Renal cortex interstitium (tissue), 11 donors: Measurements from ENCODE around the gene CXXC1. TPM values are rescaled to one million over a fixed set of nuclear protein-coding genes. Genes with fewer than 3 reads are reported as not detected.

ENCODE experiments used
- DNase-seq, 11 donors: peaks; one replicate each; pipeline ENCODE4 v3.0.0-alpha.2; 2013; ENCODE audit warnings: low read depth in 9 of 11, low spot score in 4 of 11; ENCODE audit errors: extremely low read depth in 1 of 11
- polyA plus RNA-seq, 3 donors: library from polyadenylated mRNA; unstranded; fragments of 120-200 nt; gene quantifications; one replicate each; pipeline ENCODE4 v1.2.1, GENCODE V29; 2013; ENCODE audit not compliant: insufficient read length in 3 of 3

CXXC1 gene
- polyA plus RNA-seq, 3 donors, result 60.1 to 89.4 (median 79.5) TPM

DNA sequence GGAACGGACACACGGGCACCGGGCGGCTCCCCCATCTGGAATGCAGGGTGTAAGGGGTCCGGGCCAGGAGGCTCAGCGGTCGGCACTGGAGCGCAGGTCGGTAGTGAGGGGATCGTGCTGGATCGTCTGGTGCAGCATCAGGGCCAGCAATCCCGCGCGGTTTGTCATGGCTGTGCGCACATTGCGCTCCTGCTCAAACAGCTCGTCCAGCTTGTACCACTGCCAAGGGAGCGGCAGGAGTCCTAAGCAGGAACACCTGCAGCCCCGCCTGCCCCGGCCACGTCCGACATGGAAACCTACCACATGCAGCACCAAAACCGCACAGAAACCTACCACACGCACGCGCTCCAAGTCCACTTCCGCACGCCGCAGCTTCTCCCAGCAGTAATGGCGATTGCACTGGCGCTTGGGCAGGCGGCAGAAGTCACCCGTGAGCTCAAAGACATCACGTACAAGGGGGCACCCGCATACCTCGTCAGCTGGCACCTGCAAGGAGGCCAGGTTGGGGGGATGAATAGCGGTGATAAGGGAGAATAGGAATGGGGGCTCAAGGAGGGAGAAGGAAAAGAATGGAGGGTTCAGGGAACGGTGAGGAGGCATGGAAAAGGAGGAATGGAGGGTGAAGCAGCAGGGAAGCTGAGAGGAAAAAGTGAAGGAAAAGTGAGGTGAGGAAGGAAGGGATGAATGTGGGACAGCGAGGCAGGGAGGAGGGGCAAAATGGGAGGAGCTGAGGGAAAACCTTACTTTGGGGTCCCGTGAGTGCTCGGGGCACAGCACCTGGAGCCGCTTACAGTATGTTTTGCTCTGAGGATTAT lies 4.8 kb downstream of the CXXC1 start:
- DNase-seq, result no peak

GRCh38 chr18:50281972-50282520 lies 5.4 kb downstream of the CXXC1 start:
- no peak for DNase-seq

DNA sequence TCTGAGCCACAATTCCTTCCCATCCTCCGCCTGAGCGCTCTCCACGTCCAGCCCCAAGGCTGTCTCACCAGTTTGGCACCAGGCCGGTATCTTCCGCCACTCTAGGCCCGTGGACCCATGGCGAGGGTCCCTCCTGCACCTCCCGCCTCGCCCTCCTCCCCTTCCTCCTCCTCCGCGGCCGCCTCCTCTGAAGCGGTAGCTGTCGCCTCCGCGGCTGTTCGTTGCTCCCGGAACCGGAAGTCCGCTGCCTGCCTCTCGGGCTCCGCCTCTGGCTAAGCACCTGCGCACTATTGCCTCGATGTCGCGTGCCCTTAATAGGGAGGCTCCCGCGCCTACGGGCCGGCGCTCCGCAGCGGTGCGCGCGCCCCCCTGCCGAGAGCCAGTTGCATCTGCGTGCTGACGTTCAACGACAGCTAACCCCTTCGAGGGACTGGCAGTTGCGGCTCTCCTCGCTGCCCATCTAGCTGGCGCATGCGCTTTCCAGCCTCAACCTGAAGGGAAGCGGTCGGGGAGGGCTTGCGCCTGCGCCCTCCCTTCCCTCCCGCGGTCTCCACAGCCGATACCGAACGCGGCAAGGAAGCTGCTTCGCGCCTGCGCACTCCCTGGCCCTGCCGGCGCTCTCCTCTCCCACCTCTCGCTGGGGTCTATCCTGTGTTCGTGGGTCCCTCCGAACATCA lies 6.1 kb downstream of the CXXC1 start, which contains the start of gene MBD1:
MBD1 (minus strand) TSS at position 229 of the 677 bp plus-strand sequence. CDS start 1,531 bp downstream, outside the sequence.
- DNase-seq, result peak; percentile 92 to 98 (median 97)

- no peak for DNase-seq
These were observed 6.7 kb downstream of the CXXC1 start for GRCh38 chr18:50280707-50281294.

DNA sequence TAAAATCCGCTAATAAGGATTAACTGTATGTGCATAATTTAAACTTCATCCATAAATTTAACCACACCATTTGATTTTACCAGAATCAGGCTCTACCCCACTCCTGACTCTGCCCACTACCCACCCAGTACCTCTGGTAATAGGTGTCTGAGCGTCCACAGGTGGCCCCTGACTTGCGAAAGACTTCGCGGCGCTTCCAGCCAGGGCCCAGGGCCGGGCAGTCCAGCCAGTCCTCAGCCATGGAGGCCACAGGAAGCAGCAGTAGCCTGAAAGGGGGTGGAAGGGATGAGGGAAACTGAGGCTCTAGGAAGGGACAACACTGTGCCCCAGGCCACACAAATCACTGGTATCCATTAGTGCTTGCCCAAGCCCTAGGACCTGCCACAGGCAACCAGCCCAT lies 7.7 kb downstream of the CXXC1 start:
- DNase-seq, result no peak

DNA sequence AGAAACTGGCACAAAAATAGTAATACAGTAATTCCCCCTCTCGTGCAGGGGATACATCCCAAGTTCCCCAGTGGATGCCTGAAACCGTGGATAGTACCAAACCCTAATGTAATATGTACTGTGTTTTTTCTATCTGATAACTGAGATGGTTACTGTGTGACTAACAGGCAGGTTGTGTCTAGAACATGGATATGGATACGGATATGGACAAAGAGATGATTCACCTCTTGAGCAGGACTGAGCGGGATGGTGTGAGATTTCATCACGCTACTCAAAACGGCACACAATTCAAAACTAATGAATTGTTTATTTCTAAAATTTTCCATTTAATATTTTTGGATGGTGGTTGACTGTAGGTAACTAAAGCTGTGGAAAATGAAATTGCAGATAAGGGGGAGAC lies 9.6 kb downstream of the CXXC1 start:
- DNase-seq, result no peak

- no peak for DNase-seq
These were observed 11.0 kb downstream of the CXXC1 start for GRCh38 chr18:50276452-50276851.

DNA sequence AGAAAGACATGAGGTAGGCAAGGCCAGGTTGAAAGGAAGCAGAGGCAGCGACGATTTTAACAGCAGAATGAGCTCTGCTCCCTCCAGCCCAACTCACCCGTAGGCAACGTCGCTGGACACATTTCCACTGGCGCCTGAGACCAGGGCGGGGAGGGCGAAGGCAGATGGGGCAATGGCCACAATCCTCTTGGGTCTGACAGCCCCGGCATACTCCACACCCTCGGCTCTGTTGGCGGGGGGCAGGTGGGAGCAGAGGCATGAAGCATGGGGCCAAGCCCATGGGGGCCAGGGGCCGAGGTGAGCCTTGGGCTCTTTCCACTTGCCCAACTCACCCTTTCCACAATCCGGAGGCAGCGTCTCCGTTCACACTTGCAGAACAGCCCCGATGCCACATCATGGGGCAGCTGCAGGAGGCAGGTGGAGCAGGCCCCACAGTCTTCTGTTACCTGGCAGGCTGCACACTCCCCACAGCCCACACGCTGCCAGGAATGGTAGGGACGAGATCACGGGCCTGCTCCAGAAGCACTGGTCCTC lies 11.9 kb downstream of the CXXC1 start:
- DNase-seq, result no peak

GRCh38 chr18:50274941-50275340 lies 12.6 kb downstream of the CXXC1 start:
- DNase-seq, result no peak

- DNase-seq, result no peak
These were observed 13.4 kb downstream of the CXXC1 start for GRCh38 chr18:50274044-50274442.

GRCh38 chr18:50273203-50274043 lies 14.1 kb downstream of the CXXC1 start:
- no peak for DNase-seq

- DNase-seq, result no peak
These were observed 14.9 kb downstream of the CXXC1 start for GRCh38 chr18:50272568-50272967.

GRCh38 chr18:50268022-50268747 lies 19.3 kb downstream of the CXXC1 start:
- peak in 6 of 11 donors; percentile 40 to 57 (median 48) for DNase-seq

DNA sequence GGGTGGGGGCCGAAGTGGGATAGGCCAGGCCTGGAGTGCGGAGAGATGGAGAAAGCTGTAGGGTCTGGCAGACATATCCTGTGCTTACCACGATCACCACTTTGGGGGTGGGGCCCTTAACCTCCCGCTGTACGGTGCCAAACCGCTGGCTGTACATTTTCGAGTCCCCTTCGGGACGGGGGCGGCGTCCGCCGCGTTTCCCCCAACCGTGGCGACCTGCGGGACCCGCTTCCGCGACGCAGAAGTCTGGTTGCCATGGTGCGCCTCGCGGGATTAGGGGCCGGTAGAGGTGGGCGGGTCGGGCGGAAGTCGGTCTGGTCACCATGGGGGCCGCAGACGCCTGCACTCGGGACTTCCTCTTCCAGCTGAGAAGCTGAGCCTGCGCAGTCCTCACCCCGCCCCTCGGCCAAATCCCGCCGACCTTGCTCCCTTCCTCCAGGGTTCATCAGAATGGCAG lies 21.2 kb downstream of the CXXC1 start, which contains the start of gene CFAP53:
CFAP53 (minus strand) TSS at position 248 of the 457 bp plus-strand sequence; CDS start at position 157, 91 bp downstream.
- DNase-seq, result peak in 10 of 11 donors; percentile 69 to 90 (median 83)

GRCh38 chr18:50262977-50263376 lies 24.5 kb downstream of the CXXC1 start:
- no peak for DNase-seq

DNA sequence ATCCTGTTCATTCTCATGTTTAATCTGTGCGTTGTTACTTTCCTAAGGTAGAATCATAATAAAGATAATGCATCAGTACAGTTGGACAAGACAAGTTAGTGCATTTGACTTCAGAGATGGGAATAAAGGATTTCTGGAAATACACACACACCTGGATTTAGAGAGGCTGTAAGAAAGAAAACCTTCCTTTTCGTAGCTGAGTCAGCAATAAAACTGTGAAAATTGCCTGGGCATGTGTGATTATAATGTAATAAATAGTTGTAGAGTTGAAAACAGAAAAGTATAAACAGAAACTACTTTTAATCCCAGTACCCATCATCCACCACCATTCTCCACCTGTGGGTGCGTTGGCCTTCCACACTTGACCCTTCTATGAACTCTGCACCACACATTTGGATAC lies 36.6 kb downstream of the CXXC1 start:
- no peak for DNase-seq

- no peak for DNase-seq
These were observed 37.9 kb downstream of the CXXC1 start for GRCh38 chr18:50249576-50249975.

- no peak for DNase-seq
These were observed 39.9 kb downstream of the CXXC1 start for GRCh38 chr18:50247561-50247960.
